Measurements from ENCODE around the gene NFATC1. TPM values are rescaled to one million over a fixed set of nuclear protein-coding genes. Genes with fewer than 3 reads are reported as not detected.
A peak's percentile ranks its signal among the peaks of the same experiment; 100 is the strongest.

Gene NFATC1
- total and polyA plus RNA-seq, 9 donors, result 7.0 to 17.1 (median 12.6) TPM

- H3K4me1 ChIP-seq (ENCODE audit: control insufficient read depth, insufficient read depth, low read length), result no peaks in the 10 kb centered on the region
- 98% methylated on average over 14 of the region's 20 CpGs for WGBS (ENCODE audit: insufficient coverage)
- H3K36me3 ChIP-seq (ENCODE audit: control insufficient read depth, insufficient read depth, low read length), result peaks cover 36% of the 10 kb centered on the region
- no peaks in the 10 kb centered on the region for H3K9me3 ChIP-seq (replicated peaks; ENCODE audit: control insufficient read depth, low read depth, low read length)
- H3K27me3 ChIP-seq (ENCODE audit: control insufficient read depth, insufficient read depth, low read length), result no peaks in the 10 kb centered on the region
- H3K4me3 ChIP-seq (ENCODE audit: low read length), result no peak overlapping the region
- no peak overlapping the region for H3K27ac ChIP-seq (ENCODE audit: low read length)
- DNase-seq, result no peak
Measured at GRCh38 chr18:79361766-79362522, 33.8 kb upstream of the NFATC1 start.

GRCh38 chr18:79365701-79366100 lies 30.0 kb upstream of the NFATC1 start:
- no peak overlapping the region for H3K27ac ChIP-seq (ENCODE audit: low read length)
- WGBS (ENCODE audit: insufficient coverage), result 95% methylated on average over 13 of the region's 13 CpGs
- peaks cover 32% of the 10 kb centered on the region for H3K36me3 ChIP-seq (ENCODE audit: control insufficient read depth, insufficient read depth, low read length)
- no peak overlapping the region for H3K4me3 ChIP-seq (ENCODE audit: low read length)
- H3K9me3 ChIP-seq (replicated peaks; ENCODE audit: control insufficient read depth, low read depth, low read length), result no peaks in the 10 kb centered on the region
- H3K27me3 ChIP-seq (ENCODE audit: control insufficient read depth, insufficient read depth, low read length), result no peaks in the 10 kb centered on the region
- peaks cover 4% of the 10 kb centered on the region for H3K4me1 ChIP-seq (ENCODE audit: control insufficient read depth, insufficient read depth, low read length)
- DNase-seq, result no peak

- Histone ChIP-seq H3K4me3 (ENCODE audit: low read length) (no peak overlapping the region), H3K27me3 (ENCODE audit: control insufficient read depth, insufficient read depth, low read length) (no peaks in the 10 kb centered on the region), H3K36me3 (ENCODE audit: control insufficient read depth, insufficient read depth, low read length) (peaks cover 28% of the 10 kb centered on the region), H3K9me3 (replicated peaks; ENCODE audit: control insufficient read depth, low read depth, low read length) (no peaks in the 10 kb centered on the region), H3K27ac (ENCODE audit: low read length) (no peak overlapping the region), H3K4me1 (ENCODE audit: control insufficient read depth, insufficient read depth, low read length) (peaks cover 4% of the 10 kb centered on the region)
- 62% methylated on average over 20 of the region's 29 CpGs for WGBS (ENCODE audit: insufficient coverage)
- peak; percentile 63 for DNase-seq
Measured at GRCh38 chr18:79366177-79367094, 29.3 kb upstream of the NFATC1 start.

GRCh38 chr18:79367480-79367879 lies 28.2 kb upstream of the NFATC1 start:
- no peak overlapping the region for H3K4me3 ChIP-seq (ENCODE audit: low read length)
- H3K27me3 ChIP-seq (ENCODE audit: control insufficient read depth, insufficient read depth, low read length), result no peaks in the 10 kb centered on the region
- H3K36me3 ChIP-seq (ENCODE audit: control insufficient read depth, insufficient read depth, low read length), result peaks cover 24% of the 10 kb centered on the region
- 64% methylated on average over 5 of the region's 8 CpGs for whole genome bisulfite sequencing (ENCODE audit: insufficient coverage)
- peaks cover 4% of the 10 kb centered on the region for H3K4me1 ChIP-seq (ENCODE audit: control insufficient read depth, insufficient read depth, low read length)
- no peaks in the 10 kb centered on the region for H3K9me3 ChIP-seq (replicated peaks; ENCODE audit: control insufficient read depth, low read depth, low read length)
- no peak for DNase-seq
- no peak overlapping the region for H3K27ac ChIP-seq (ENCODE audit: low read length)

- H3K27ac ChIP-seq (ENCODE audit: low read length), result no peak overlapping the region
- no peaks in the 10 kb centered on the region for H3K9me3 ChIP-seq (replicated peaks; ENCODE audit: control insufficient read depth, low read depth, low read length)
- no peak overlapping the region for H3K4me3 ChIP-seq (ENCODE audit: low read length)
- no peaks in the 10 kb centered on the region for H3K27me3 ChIP-seq (ENCODE audit: control insufficient read depth, insufficient read depth, low read length)
- H3K4me1 ChIP-seq (ENCODE audit: control insufficient read depth, insufficient read depth, low read length), result peaks cover 4% of the 10 kb centered on the region
- WGBS (ENCODE audit: insufficient coverage), result 62% methylated on average over 18 of the region's 18 CpGs
- H3K36me3 ChIP-seq (ENCODE audit: control insufficient read depth, insufficient read depth, low read length), result peaks cover 24% of the 10 kb centered on the region
- peak; percentile 28 for DNase-seq
Measured at GRCh38 chr18:79367989-79368388, 27.7 kb upstream of the NFATC1 start.

GRCh38 chr18:79368681-79369080 lies 27.0 kb upstream of the NFATC1 start:
- Histone ChIP-seq H3K4me3 (ENCODE audit: low read length) (no peak overlapping the region), H3K36me3 (ENCODE audit: control insufficient read depth, insufficient read depth, low read length) (peaks cover 20% of the 10 kb centered on the region), H3K27me3 (ENCODE audit: control insufficient read depth, insufficient read depth, low read length) (no peaks in the 10 kb centered on the region), H3K4me1 (ENCODE audit: control insufficient read depth, insufficient read depth, low read length) (peaks cover 4% of the 10 kb centered on the region), H3K9me3 (replicated peaks; ENCODE audit: control insufficient read depth, low read depth, low read length) (no peaks in the 10 kb centered on the region), H3K27ac (ENCODE audit: low read length) (no peak overlapping the region)
- no peak for DNase-seq
- 72% methylated on average over 9 of the region's 15 CpGs for WGBS (ENCODE audit: insufficient coverage)

- H3K9me3 ChIP-seq (replicated peaks; ENCODE audit: control insufficient read depth, low read depth, low read length), result no peaks in the 10 kb centered on the region
- no peak overlapping the region for H3K4me3 ChIP-seq (ENCODE audit: low read length)
- H3K4me1 ChIP-seq (ENCODE audit: control insufficient read depth, insufficient read depth, low read length), result peaks cover 4% of the 10 kb centered on the region
- H3K27ac ChIP-seq (ENCODE audit: low read length), result no peak overlapping the region
- no peaks in the 10 kb centered on the region for H3K27me3 ChIP-seq (ENCODE audit: control insufficient read depth, insufficient read depth, low read length)
- peaks cover 17% of the 10 kb centered on the region for H3K36me3 ChIP-seq (ENCODE audit: control insufficient read depth, insufficient read depth, low read length)
- no peak for DNase-seq
- WGBS (ENCODE audit: insufficient coverage), result 88% methylated on average over 12 of the region's 14 CpGs
Measured at GRCh38 chr18:79371561-79372121, 24.1 kb upstream of the NFATC1 start.

GRCh38 chr18:79372461-79372860 lies 23.3 kb upstream of the NFATC1 start:
- H3K9me3 ChIP-seq (replicated peaks; ENCODE audit: control insufficient read depth, low read depth, low read length), result no peaks in the 10 kb centered on the region
- no peaks in the 10 kb centered on the region for H3K27me3 ChIP-seq (ENCODE audit: control insufficient read depth, insufficient read depth, low read length)
- no peak overlapping the region for H3K4me3 ChIP-seq (ENCODE audit: low read length)
- H3K27ac ChIP-seq (ENCODE audit: low read length), result no peak overlapping the region
- WGBS (ENCODE audit: insufficient coverage), result 86% methylated on average over 6 of the region's 10 CpGs
- H3K36me3 ChIP-seq (ENCODE audit: control insufficient read depth, insufficient read depth, low read length), result peaks cover 24% of the 10 kb centered on the region
- peaks cover 3% of the 10 kb centered on the region for H3K4me1 ChIP-seq (ENCODE audit: control insufficient read depth, insufficient read depth, low read length)
- no peak for DNase-seq

GRCh38 chr18:79372991-79373390 lies 22.7 kb upstream of the NFATC1 start:
- no peak overlapping the region for H3K27ac ChIP-seq (ENCODE audit: low read length)
- no peaks in the 10 kb centered on the region for H3K4me1 ChIP-seq (ENCODE audit: control insufficient read depth, insufficient read depth, low read length)
- no peak overlapping the region for H3K4me3 ChIP-seq (ENCODE audit: low read length)
- no peak for DNase-seq
- H3K27me3 ChIP-seq (ENCODE audit: control insufficient read depth, insufficient read depth, low read length), result no peaks in the 10 kb centered on the region
- H3K36me3 ChIP-seq (ENCODE audit: control insufficient read depth, insufficient read depth, low read length), result peaks cover 24% of the 10 kb centered on the region
- WGBS (ENCODE audit: insufficient coverage), result 100% methylated on average over 1 of the region's 2 CpGs
- no peaks in the 10 kb centered on the region for H3K9me3 ChIP-seq (replicated peaks; ENCODE audit: control insufficient read depth, low read depth, low read length)

- no peak overlapping the region for H3K4me3 ChIP-seq (ENCODE audit: low read length)
- H3K27me3 ChIP-seq (ENCODE audit: control insufficient read depth, insufficient read depth, low read length), result no peaks in the 10 kb centered on the region
- no peak overlapping the region for H3K27ac ChIP-seq (ENCODE audit: low read length)
- H3K36me3 ChIP-seq (ENCODE audit: control insufficient read depth, insufficient read depth, low read length), result peaks cover 29% of the 10 kb centered on the region
- WGBS (ENCODE audit: insufficient coverage), result 92% methylated on average over 16 of the region's 17 CpGs
- H3K9me3 ChIP-seq (replicated peaks; ENCODE audit: control insufficient read depth, low read depth, low read length), result no peaks in the 10 kb centered on the region
- peaks cover 5% of the 10 kb centered on the region for H3K4me1 ChIP-seq (ENCODE audit: control insufficient read depth, insufficient read depth, low read length)
- DNase-seq, result no peak
Measured at GRCh38 chr18:79373736-79374135, 22.0 kb upstream of the NFATC1 start.

Data from muscle of leg (tissue), 11 donors.